HepG2 (cell line): Measurements from ENCODE around the gene TUBGCP5. TPM values are rescaled to one million over a fixed set of nuclear protein-coding genes. Genes with fewer than 3 reads are reported as not detected.
A peak's percentile ranks its signal among the peaks of the same experiment; 100 is the strongest.

Source experiments
- ATAC-seq: fragments of 200-7000 bp; cut with Tn5 transposase; 3 replicates; pipeline ENCODE4 v1.9.1; 2020; ENCODE audit warnings: mild to moderate bottlenecking, moderate library complexity
- BruUV-seq: library from RNA; stranded (reverse); fragments of 400-500 nt; replicated peaks from 2 replicates; lab custom pipeline; 2021; lab: Mats Ljungman, UMichigan
- CTCF ChIA-PET: fragments of 300-600 bp; formaldehyde crosslinking; extraction: SDS; loops from one replicate; lab custom pipeline; 2021; ENCODE audit warnings: low total read pairs, inconsistent platforms, low intra/inter-chr PET ratio; lab: Yijun Ruan, JAX
- POLR2A ChIA-PET: fragments of 350-600 bp; sonication (Branson Sonifier 250); formaldehyde crosslinking; loops from one replicate; lab custom pipeline; 2020; ENCODE audit warnings: antibody characterized with exemption, inconsistent platforms; lab: Yijun Ruan, JAX
- DNase-seq: peaks from one replicate; pipeline ENCODE4 v3.0.0-alpha.2; 2015; ENCODE audit warnings: low spot score
- FAIRE-seq: peaks from 3 replicates; lab custom pipeline; 2011; peaks lifted over from hg19 to GRCh38; lab: Jason Lieb, UNC
- H2AFZ ChIP-seq: one replicate; pipeline ENCODE4 v1.6.1; 2011; ENCODE audit warnings: low read length, inconsistent platforms
- H3K27ac ChIP-seq: fragments of 300-600 bp; 3 replicates; pipeline ENCODE4 v1.8.0; 2011; ENCODE audit warnings: mixed run types, mild to moderate bottlenecking, mixed read lengths, low read length, inconsistent platforms; ENCODE audit not compliant: insufficient read depth; ENCODE audit errors: extremely low read length
- H3K27me3 ChIP-seq, 2 experiments: fragments of 200-600 bp in 1 of 2; 2 replicates in 1 of 2; 3 replicates in 1 of 2; pipeline versions ENCODE4 v1.6.0 to v1.8.0; 2011; ENCODE audit warnings: low read length in 2 of 2, mild to moderate bottlenecking in 2 of 2, moderate library complexity in 2 of 2, inconsistent platforms in 1 of 2; ENCODE audit not compliant: insufficient read depth in 2 of 2, control insufficient read depth in 1 of 2
- H3K36me3 ChIP-seq, 2 experiments: fragments of 200-600 bp in 1 of 2; replicated peaks in 1 of 2; 2 replicates in 1 of 2; 3 replicates in 1 of 2; pipeline versions ENCODE4 v1.5.1 to v1.8.0; 2011; ENCODE audit warnings: low read length in 2 of 2, inconsistent platforms in 1 of 2; ENCODE audit not compliant: insufficient read depth in 2 of 2, control insufficient read depth in 1 of 2
- H3K4me1 ChIP-seq: 2 replicates; pipeline ENCODE4 v1.5.1; 2012; ENCODE audit warnings: low read length, inconsistent platforms; ENCODE audit not compliant: insufficient read depth
- H3K4me2 ChIP-seq: 2 replicates; pipeline ENCODE4 v1.6.0; 2011; ENCODE audit warnings: low read depth, low read length, inconsistent platforms
- H3K4me3 ChIP-seq, 3 experiments: fragments of 200-600 bp in 1 of 3; sonication (generic), shearing (Covaris generic) in 1 of 3; replicated peaks in 1 of 3; 2 replicates each; pipeline ENCODE4 v1.5.1; 2011 to 2016; ENCODE audit warnings: low read length in 3 of 3, inconsistent platforms in 2 of 3, low read depth in 2 of 3, mild to moderate bottlenecking in 2 of 3, control low read depth in 1 of 3, mixed read lengths in 1 of 3; ENCODE audit not compliant: insufficient read depth in 1 of 3
- H3K79me2 ChIP-seq: one replicate; pipeline ENCODE4 v1.6.1; 2011; ENCODE audit warnings: low read length, inconsistent platforms; ENCODE audit not compliant: insufficient read depth
- H3K9ac ChIP-seq: 2 replicates; pipeline ENCODE4 v1.6.0; 2011; ENCODE audit warnings: mild to moderate bottlenecking, low read depth, low read length, inconsistent platforms; ENCODE audit not compliant: insufficient read depth
- H3K9me3 ChIP-seq: 2 replicates; pipeline ENCODE4 v1.5.1; 2012; ENCODE audit warnings: mild to moderate bottlenecking, low read length
- H4K20me1 ChIP-seq: 2 replicates; pipeline ENCODE4 v1.6.0; 2011; ENCODE audit warnings: inconsistent platforms, mild to moderate bottlenecking, low read length, moderate library complexity; ENCODE audit not compliant: insufficient read depth
- CENPX ChIP-seq: sonication (generic); formaldehyde crosslinking; IDR thresholded peaks from 2 replicates; pipeline ENCODE4 v1.9.0; 2021; ENCODE audit warnings: mild to moderate bottlenecking, missing genetic modification reagents, moderate library complexity
- FOXC1 ChIP-seq: sonication (generic); formaldehyde crosslinking; IDR thresholded peaks from 2 replicates; pipeline ENCODE4 v1.8.0; 2022; ENCODE audit warnings: mild to moderate bottlenecking, missing genetic modification reagents, borderline replicate concordance
- MAFF ChIP-seq: IDR thresholded peaks from 2 replicates; pipeline ENCODE4 v1.6.1; 2011; ENCODE audit warnings: low read depth, low read length, improper control_type of control experiment
- MAFK ChIP-seq, 2 experiments: IDR thresholded peaks in 1 of 2; conservative IDR thresholded peaks in 1 of 2; 2 replicates each; pipeline ENCODE4 v1.6.1; 2011; ENCODE audit warnings: improper control_type of control experiment in 2 of 2, low read length in 2 of 2
- NFE2L2 ChIP-seq: fragments of 150-350 bp; IDR thresholded peaks from 2 replicates; pipeline ENCODE4 v1.6.1; 2014; ENCODE audit warnings: low read length
- NR3C1 ChIP-seq: sonication (generic); formaldehyde crosslinking; IDR thresholded peaks from 2 replicates; pipeline ENCODE4 v1.4.0; 2020; ENCODE audit warnings: missing genetic modification reagents
- PCBP2 ChIP-seq: fragments of 200-400 bp; formaldehyde crosslinking; optimal IDR thresholded peaks from 2 replicates; pipeline ENCODE3; 2018; ENCODE audit warnings: low read length, low read depth; ENCODE audit not compliant: poor library complexity, severe bottlenecking
- PTBP1 ChIP-seq: fragments of 200-400 bp; formaldehyde crosslinking; IDR thresholded peaks from 2 replicates; pipeline ENCODE4 v1.6.1; 2018; ENCODE audit warnings: low read length, low read depth; ENCODE audit not compliant: poor library complexity, severe bottlenecking
- SIX4 ChIP-seq: sonication (generic); formaldehyde crosslinking; IDR thresholded peaks from 2 replicates; pipeline ENCODE4 v1.4.0; 2020; ENCODE audit warnings: missing genetic modification reagents
- SP140L ChIP-seq: sonication (generic); formaldehyde crosslinking; IDR thresholded peaks from 2 replicates; pipeline ENCODE4 v1.4.0; 2020; ENCODE audit warnings: missing genetic modification reagents, borderline replicate concordance
- YEATS2 ChIP-seq: sonication (generic); formaldehyde crosslinking; IDR thresholded peaks from 2 replicates; pipeline ENCODE4 v1.4.0; 2020; ENCODE audit warnings: missing genetic modification reagents, borderline replicate concordance
- ZBTB33 ChIP-seq: sonication (generic); formaldehyde crosslinking; IDR thresholded peaks from 2 replicates; pipeline ENCODE4 v1.4.0; 2020; ENCODE audit warnings: missing genetic modification reagents
- ZNF468 ChIP-seq: sonication (generic); formaldehyde crosslinking; IDR thresholded peaks from 2 replicates; pipeline ENCODE4 v1.8.0; 2022; ENCODE audit warnings: mild to moderate bottlenecking, moderate library complexity, missing genetic modification reagents
- WGBS: methylation state at CpG from one replicate; pipeline ENCODE4 v1.1.6; 2017; ENCODE audit warnings: low lambda C conversion rate; 5-methylcytosine and 5-hydroxymethylcytosine counted together
- in situ Hi-C: cut with HindIII; loops from 2 replicates; pipeline ENCODE4 v1.10.0; 2017; ENCODE audit warnings: low pct_unique_long_range_greater_than_20kb; ENCODE audit not compliant: extremely low pct_ligation_motif_present
- intact Hi-C: fragments of 100-400 bp; cut with micrococcal nuclease; formaldehyde crosslinking; loops from one replicate; pipeline ENCODE4 v1.10.0; 2022; ENCODE audit not compliant: unreplicated experiment
- polyA plus RNA-seq, 8 experiments: library from polyadenylated mRNA; depleted of rRNA in 3 of 8; stranded (reverse) in 7 of 8; unstranded in 1 of 8; fragments of >200 nt; fragmentation: Illumina TruSeq in 4 of 8; extraction: Trizol in 4 of 8; gene quantifications; 2 replicates each; pipeline versions ENCODE4 v1.2.1 to v1.2.3, GENCODE V29; 2011 to 2016; ENCODE audit warnings: low read depth in 4 of 8, missing spikeins in 1 of 8, mixed read lengths in 1 of 8; ENCODE audit not compliant: insufficient read depth in 1 of 8
- total RNA-seq, 5 experiments: library from RNA; depleted of rRNA; stranded (reverse); fragments of >200 nt; fragmentation: Illumina TruSeq; extraction: Trizol; gene quantifications; 2 replicates each; pipeline ENCODE4 v1.2.3, GENCODE V29; 2016; ENCODE audit warnings: low read depth in 1 of 5
- TF ChIP-seq, protein P1 (sequence below): sonication (generic); formaldehyde crosslinking; IDR thresholded peaks from 2 replicates; pipeline ENCODE4 v1.4.0; 2020; ENCODE audit warnings: missing genetic modification reagents

Gene TUBGCP5
- total and polyA plus RNA-seq, 2 of the 13 experiments (the other 11 are each of a cell fraction or from before 2014, with no cell fraction given): 7.2 to 25.0 TPM

DNA sequence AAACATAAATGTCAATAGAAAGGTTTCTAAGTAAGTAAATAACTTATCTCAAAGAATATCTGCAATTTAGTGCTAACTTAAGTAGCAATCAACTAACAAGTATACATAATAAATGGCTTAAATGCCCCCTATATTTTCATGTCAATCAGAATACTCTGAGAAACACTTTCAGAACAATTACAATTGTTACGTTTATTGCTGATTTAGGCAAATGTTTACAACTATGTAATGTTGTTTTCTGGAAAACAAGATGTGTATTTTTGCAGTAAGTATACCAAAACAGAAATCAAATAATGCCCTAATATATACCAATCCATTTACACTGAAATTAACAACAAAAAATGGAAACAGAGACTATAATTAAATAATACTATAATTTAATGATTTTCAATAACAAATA lies 13.2 kb downstream of the TUBGCP5 start:
- no peaks in the 10 kb centered on the region for H4K20me1 ChIP-seq
- no peak overlapping the region for H3K9ac ChIP-seq
- POLR2A ChIA-PET: no interaction called here
- H3K27ac ChIP-seq: no peak overlapping the region
- peaks cover 14 to 60% of the 10 kb centered on the region in 2 experiments; a peak in 4 of 5 replicates for H3K36me3 ChIP-seq
- H3K4me1 ChIP-seq: no peaks in the 10 kb centered on the region
- in situ Hi-C loops: no loop called here
- BruUV-seq: no TSS peak
- no peak for DNase-seq
- H3K27me3 ChIP-seq: no peaks in the 10 kb centered on the region; a peak in 1 of 5 replicates
- no peak for FAIRE-seq
- no peak for ATAC-seq
- CTCF ChIA-PET: no interaction called here
- no peak overlapping the region for H2AFZ ChIP-seq
- intact Hi-C loops: no loop called here
- 86% methylated on average over 1 of the region's 1 CpG for whole genome bisulfite sequencing
- no peaks in the 10 kb centered on the region for H3K79me2 ChIP-seq
- no peak overlapping the region for H3K4me3 ChIP-seq
- no peak overlapping the region for H3K4me2 ChIP-seq
- H3K9me3 ChIP-seq: no peaks in the 10 kb centered on the region
- TF ChIP-seq NR3C1 (no peak), CENPX (CRISPR knock-in tag) (no peak), ZBTB33 (CRISPR knock-in tag) (no peak), ZNF468 (no peak), FOXC1 (CRISPR knock-in tag) (no peak), MAFK (conservative IDR thresholded peaks at IDR 0.05 in 1 of 2, IDR thresholded peaks at IDR 0.05 in 1 of 2; ENCODE audit: low read length in 2 of 2) (peak; percentile 38 to 56), SIX4 (CRISPR knock-in tag) (no peak), SP140L (CRISPR knock-in tag) (no peak), NFE2L2 (no peak), YEATS2 (no peak), MAFF (peak; percentile 48; the same call in 1 of the 2 replicates), PCBP2 (no peak), PTBP1 (no peak)
- TF ChIP-seq, protein P1, sequence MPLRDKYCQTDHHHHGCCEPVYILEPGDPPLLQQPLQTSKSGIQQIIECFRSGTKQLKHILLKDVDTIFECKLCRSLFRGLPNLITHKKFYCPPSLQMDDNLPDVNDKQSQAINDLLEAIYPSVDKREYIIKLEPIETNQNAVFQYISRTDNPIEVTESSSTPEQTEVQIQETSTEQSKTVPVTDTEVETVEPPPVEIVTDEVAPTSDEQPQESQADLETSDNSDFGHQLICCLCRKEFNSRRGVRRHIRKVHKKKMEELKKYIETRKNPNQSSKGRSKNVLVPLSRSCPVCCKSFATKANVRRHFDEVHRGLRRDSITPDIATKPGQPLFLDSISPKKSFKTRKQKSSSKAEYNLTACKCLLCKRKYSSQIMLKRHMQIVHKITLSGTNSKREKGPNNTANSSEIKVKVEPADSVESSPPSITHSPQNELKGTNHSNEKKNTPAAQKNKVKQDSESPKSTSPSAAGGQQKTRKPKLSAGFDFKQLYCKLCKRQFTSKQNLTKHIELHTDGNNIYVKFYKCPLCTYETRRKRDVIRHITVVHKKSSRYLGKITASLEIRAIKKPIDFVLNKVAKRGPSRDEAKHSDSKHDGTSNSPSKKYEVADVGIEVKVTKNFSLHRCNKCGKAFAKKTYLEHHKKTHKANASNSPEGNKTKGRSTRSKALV: no peak
- TF ChIP-seq, all 625 proteins: peak for 2
